ENCODE measurements around the gene GPC5.

Gene GPC5

GRCh38 chr13:92591117-92591516, 1192.7 kb downstream of the GPC5 start (continued):
- no peak for TF ChIP-seq ZNF600 (tag by site-specific recombination; IDR thresholded peaks at IDR 0.05)
- TF ChIP-seq ZNF404 (tag by site-specific recombination; IDR thresholded peaks at IDR 0.05), result no peak
- TF ChIP-seq ZNF623 (tag by site-specific recombination; IDR thresholded peaks at IDR 0.05), result no peak
- TF ChIP-seq BCL6B (tag by site-specific recombination; IDR thresholded peaks at IDR 0.05), result no peak

GRCh38 chr13:92592757-92593156, 1194.3 kb downstream of the GPC5 start:
- H3K27ac ChIP-seq (ENCODE audit: extremely low read depth, low read depth, low read length), result no peak overlapping the region
- CTCF ChIA-PET, result no interaction called here
- no peak for TF ChIP-seq ZNF677 (tag by site-specific recombination; IDR thresholded peaks at IDR 0.05)
- no peaks in the 10 kb centered on the region for H3K4me1 ChIP-seq (ENCODE audit: control insufficient read depth, insufficient read depth, low read length)
- no peak overlapping the region for H3K4me3 ChIP-seq (ENCODE audit: low read depth, low read length)
- H3K9me3 ChIP-seq (ENCODE audit: control insufficient read depth, insufficient read depth, low read depth, low read length), result no peaks in the 10 kb centered on the region
- POLR2A ChIA-PET, result no interaction called here
- no peaks in the 10 kb centered on the region for H3K36me3 ChIP-seq (ENCODE audit: control insufficient read depth in 2 of 2, insufficient read depth in 1 of 2, low read length in 2 of 2)

GRCh38 chr13:92602560-92602959, 1204.1 kb downstream of the GPC5 start:
- Histone ChIP-seq H3K4me3 (ENCODE audit: low read depth, low read length) (no peak overlapping the region), H3K36me3 (ENCODE audit: control insufficient read depth in 2 of 2, insufficient read depth in 1 of 2, low read length in 2 of 2) (no peaks in the 10 kb centered on the region), H3K4me1 (ENCODE audit: control insufficient read depth, insufficient read depth, low read length) (no peaks in the 10 kb centered on the region), H3K27ac (ENCODE audit: extremely low read depth, low read depth, low read length) (no peak overlapping the region), H3K9me3 (ENCODE audit: control insufficient read depth, insufficient read depth, low read depth, low read length) (no peaks in the 10 kb centered on the region)
- ChIA-PET CTCF (no interaction called here), POLR2A (no interaction called here)
- TF ChIP-seq TSHZ1 (tag by site-specific recombination; IDR thresholded peaks at IDR 0.05; ENCODE audit: borderline replicate concordance) (no peak), ZXDB (tag by site-specific recombination; IDR thresholded peaks at IDR 0.05) (no peak), OSR2 (tag by site-specific recombination; IDR thresholded peaks at IDR 0.05) (no peak), ZNF404 (tag by site-specific recombination; IDR thresholded peaks at IDR 0.05) (no peak), SP7 (tag by site-specific recombination; IDR thresholded peaks at IDR 0.05) (no peak), ZNF366 (tag by site-specific recombination; conservative IDR thresholded peaks at IDR 0.05) (no peak), ZNF155 (tag by site-specific recombination; IDR thresholded peaks at IDR 0.05) (no peak), KLF16 (tag by site-specific recombination; IDR thresholded peaks at IDR 0.05) (no peak), ELK4 (IDR thresholded peaks at IDR 0.05; ENCODE audit: borderline replicate concordance, low read depth, low read length) (no peak), ZNF791 (tag by site-specific recombination; IDR thresholded peaks at IDR 0.05) (no peak), ZNF747 (tag by site-specific recombination; IDR thresholded peaks at IDR 0.05) (no peak), ZNF623 (tag by site-specific recombination; IDR thresholded peaks at IDR 0.05) (no peak), ZNF239 (tag by site-specific recombination; IDR thresholded peaks at IDR 0.05) (no peak), FEZF1 (tag by site-specific recombination; IDR thresholded peaks at IDR 0.05) (no peak)

All from HEK293 (cell line).